Sigmoid colon (tissue), 7 donors: ENCODE results near the gene GABBR2. TPM values are rescaled to one million over a fixed set of nuclear protein-coding genes. Genes with fewer than 3 reads are reported as not detected.

Experiments used
- DNase-seq: peaks from one replicate; pipeline ENCODE4 v3.0.0-alpha.2; 2019
- H3K27ac ChIP-seq, 4 donors: fragments of 200-600 bp; sonication (generic); one replicate each; pipeline ENCODE4 v1.5.1; 2016 to 2019; ENCODE audit warnings: mild to moderate bottlenecking in 1 of 4
- H3K27me3 ChIP-seq, 3 donors: fragments of 200-600 bp; sonication (generic); one replicate each; pipeline ENCODE4 v1.5.1; 2019; ENCODE audit warnings: mild to moderate bottlenecking in 1 of 3
- H3K36me3 ChIP-seq, 4 donors: fragments of 200-600 bp; sonication (generic); one replicate each; pipeline ENCODE4 v1.5.1; 2016 to 2019
- H3K4me1 ChIP-seq, 4 donors: fragments of 200-600 bp; sonication (generic); one replicate each; pipeline ENCODE4 v1.5.1; 2017 to 2019
- H3K4me3 ChIP-seq, 4 donors: fragments of 200-600 bp; sonication (generic); one replicate each; pipeline ENCODE4 v1.5.1; 2017 to 2019; ENCODE audit warnings: mild to moderate bottlenecking in 2 of 4, moderate library complexity in 1 of 4
- H3K9me3 ChIP-seq, 4 donors: fragments of 200-600 bp in 3 of 4; sonication (generic) in 3 of 4; one replicate each; pipeline versions ENCODE4 v1.5.1 to v1.6.1; 2013 to 2019
- EP300 ChIP-seq, 4 donors: sonication (generic); formaldehyde crosslinking; IDR thresholded peaks; one replicate each; pipeline ENCODE4 v1.6.1; 2017; ENCODE audit warnings: antibody characterized with exemption in 4 of 4
- POLR2A ChIP-seq, 2 donors: fragments of 450-650 bp; IDR thresholded peaks; one replicate each; pipeline ENCODE4 v1.6.1; 2016; ENCODE audit warnings: antibody characterized with exemption in 2 of 2, mild to moderate bottlenecking in 2 of 2, moderate library complexity in 2 of 2
- POLR2AphosphoS5 ChIP-seq, 4 donors: sonication (generic); formaldehyde crosslinking; IDR thresholded peaks; one replicate each; pipeline ENCODE4 v1.6.1; 2017; ENCODE audit warnings: antibody characterized with exemption in 4 of 4
- WGBS, 2 donors: extraction: QIAGEN DNeasy Blood & Tissue Kit; methylation state at CpG; one replicate each; pipeline ENCODE4 v1.1.7; 2013; 5-methylcytosine and 5-hydroxymethylcytosine counted together
- intact Hi-C: fragments of 100-400 bp; cut with DNase I; formaldehyde crosslinking; loops from one replicate; pipeline ENCODE4 v1.15.1; 2023
- polyA plus RNA-seq, 3 donors: library from polyadenylated mRNA; stranded (reverse); fragments of 200-250 nt; gene quantifications; one replicate each; pipeline ENCODE4 v1.2.3, GENCODE V29; 2013
- total RNA-seq, 4 donors: library from RNA; depleted of rRNA; stranded (reverse); fragments of >200 nt; gene quantifications; one replicate each; pipeline ENCODE4 v1.1.0, GENCODE V29; 2016
- TF ChIP-seq, protein P1 (sequence below), 4 experiments: fragments of 450-650 bp in 3 of 4; fragments of 200-600 bp in 1 of 4; IDR thresholded peaks; one replicate each; pipeline ENCODE4 v1.5.1; 2016 to 2019; ENCODE audit warnings: antibody characterized with exemption in 4 of 4, mild to moderate bottlenecking in 3 of 4, moderate library complexity in 2 of 4
- donor health status: healthy with polysubstance abuse.
- donor health status: Bipolar disorder and iron deficiency.
- donor health status: healthy.

Gene GABBR2
- total and polyA plus RNA-seq, 7 donors, result under 0.01 to 0.04 (median under 0.01) TPM; not detected in 4

DNA sequence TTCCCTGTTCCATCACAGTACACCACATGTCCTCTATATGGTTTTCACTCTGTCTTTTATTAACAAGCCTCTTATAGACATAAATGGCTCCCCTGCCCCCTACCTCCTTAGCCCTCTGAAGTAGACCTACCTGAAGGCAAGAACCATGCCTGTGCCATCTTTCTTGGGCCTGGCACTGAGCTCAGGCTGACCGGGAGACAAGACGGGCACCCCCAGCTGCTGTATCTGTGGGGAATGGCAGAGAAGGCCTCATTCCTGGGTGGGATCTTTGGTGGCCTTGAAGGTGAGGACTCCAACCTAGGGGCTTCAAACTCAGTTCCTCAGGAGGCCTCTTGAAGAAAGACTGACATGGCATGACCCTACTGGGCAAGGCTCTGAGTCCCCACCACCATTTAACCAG, 109.9 kb downstream of the GABBR2 start:
- Histone ChIP-seq H3K27me3 (no peaks in the 10 kb centered on the region), H3K4me3 (no peak overlapping the region), H3K36me3 (no peaks in the 10 kb centered on the region), H3K4me1 (no peaks in the 10 kb centered on the region), H3K27ac (no peak overlapping the region), H3K9me3 (no peaks in the 10 kb centered on the region)
- no peak for DNase-seq
- no peak for TF ChIP-seq POLR2A (IDR thresholded peaks at IDR 0.05)
- TF ChIP-seq, protein P1, sequence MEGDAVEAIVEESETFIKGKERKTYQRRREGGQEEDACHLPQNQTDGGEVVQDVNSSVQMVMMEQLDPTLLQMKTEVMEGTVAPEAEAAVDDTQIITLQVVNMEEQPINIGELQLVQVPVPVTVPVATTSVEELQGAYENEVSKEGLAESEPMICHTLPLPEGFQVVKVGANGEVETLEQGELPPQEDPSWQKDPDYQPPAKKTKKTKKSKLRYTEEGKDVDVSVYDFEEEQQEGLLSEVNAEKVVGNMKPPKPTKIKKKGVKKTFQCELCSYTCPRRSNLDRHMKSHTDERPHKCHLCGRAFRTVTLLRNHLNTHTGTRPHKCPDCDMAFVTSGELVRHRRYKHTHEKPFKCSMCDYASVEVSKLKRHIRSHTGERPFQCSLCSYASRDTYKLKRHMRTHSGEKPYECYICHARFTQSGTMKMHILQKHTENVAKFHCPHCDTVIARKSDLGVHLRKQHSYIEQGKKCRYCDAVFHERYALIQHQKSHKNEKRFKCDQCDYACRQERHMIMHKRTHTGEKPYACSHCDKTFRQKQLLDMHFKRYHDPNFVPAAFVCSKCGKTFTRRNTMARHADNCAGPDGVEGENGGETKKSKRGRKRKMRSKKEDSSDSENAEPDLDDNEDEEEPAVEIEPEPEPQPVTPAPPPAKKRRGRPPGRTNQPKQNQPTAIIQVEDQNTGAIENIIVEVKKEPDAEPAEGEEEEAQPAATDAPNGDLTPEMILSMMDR (IDR thresholded peaks at IDR 0.05), result no peak
- TF ChIP-seq EP300 (IDR thresholded peaks at IDR 0.05), result no peak
- TF ChIP-seq POLR2AphosphoS5 (IDR thresholded peaks at IDR 0.05), result no peak
- intact Hi-C loops, result no loop called here
- WGBS, 2 donors, result 91 to 97% methylated on average over 2 of the region's 2 CpGs

DNA sequence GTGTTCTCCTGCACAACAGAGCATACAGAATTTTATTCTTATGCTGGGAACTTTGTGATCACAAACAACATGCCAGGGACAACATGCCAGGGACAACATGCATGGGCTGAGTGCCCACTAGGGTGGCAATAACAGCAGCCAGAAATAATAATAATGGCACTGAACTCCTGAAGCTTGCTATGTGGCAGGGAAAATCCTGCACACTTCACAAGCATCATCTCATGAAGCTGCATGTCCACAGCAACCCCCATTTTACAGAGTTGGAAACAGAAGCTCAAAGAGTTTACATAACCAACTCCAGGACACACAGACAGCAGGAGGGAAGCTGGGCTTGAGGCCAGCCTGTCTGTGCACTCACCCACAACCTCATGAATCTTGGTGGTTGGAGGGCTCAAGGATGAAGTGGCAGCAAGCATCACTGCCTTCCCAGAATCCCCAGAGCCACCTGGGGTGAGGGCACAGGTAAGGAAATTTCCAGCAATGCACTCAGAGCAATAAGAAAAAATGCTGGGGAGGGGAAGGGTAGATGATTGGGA, 111.4 kb downstream of the GABBR2 start:
- no peak overlapping the region for H3K4me3 ChIP-seq
- H3K4me1 ChIP-seq, result no peaks in the 10 kb centered on the region
- TF ChIP-seq POLR2AphosphoS5 (IDR thresholded peaks at IDR 0.05) (no peak), POLR2A (IDR thresholded peaks at IDR 0.05) (no peak), EP300 (IDR thresholded peaks at IDR 0.05) (no peak)
- TF ChIP-seq, protein P1 (IDR thresholded peaks at IDR 0.05), result no peak
- H3K27ac ChIP-seq, result no peak overlapping the region
- H3K9me3 ChIP-seq, result no peaks in the 10 kb centered on the region
- DNase-seq, result no peak
- H3K27me3 ChIP-seq, result no peaks in the 10 kb centered on the region
- no peaks in the 10 kb centered on the region for H3K36me3 ChIP-seq
- intact Hi-C loops, result no loop called here

DNA sequence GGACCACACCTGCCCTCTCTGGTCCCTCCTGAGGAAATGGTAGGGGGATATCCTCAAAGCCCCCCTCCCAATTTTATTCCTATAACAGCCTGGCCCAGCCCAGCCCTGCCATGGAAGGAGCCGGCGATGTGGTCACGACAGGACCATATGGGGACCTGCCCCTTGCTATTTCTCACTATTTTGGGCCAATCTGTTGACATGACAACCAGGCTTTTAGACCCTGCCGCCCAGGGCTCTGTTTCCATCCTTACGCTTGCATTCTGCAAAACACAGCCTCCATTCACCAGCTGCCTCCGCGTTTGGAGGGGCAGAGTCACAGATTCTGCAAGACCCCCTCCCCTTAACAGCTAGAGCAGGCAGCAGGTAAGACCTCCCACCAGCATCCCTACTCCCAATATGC, 112.2 kb downstream of the GABBR2 start:
- H3K36me3 ChIP-seq, result no peaks in the 10 kb centered on the region
- intact Hi-C loops, result no loop called here

DNA sequence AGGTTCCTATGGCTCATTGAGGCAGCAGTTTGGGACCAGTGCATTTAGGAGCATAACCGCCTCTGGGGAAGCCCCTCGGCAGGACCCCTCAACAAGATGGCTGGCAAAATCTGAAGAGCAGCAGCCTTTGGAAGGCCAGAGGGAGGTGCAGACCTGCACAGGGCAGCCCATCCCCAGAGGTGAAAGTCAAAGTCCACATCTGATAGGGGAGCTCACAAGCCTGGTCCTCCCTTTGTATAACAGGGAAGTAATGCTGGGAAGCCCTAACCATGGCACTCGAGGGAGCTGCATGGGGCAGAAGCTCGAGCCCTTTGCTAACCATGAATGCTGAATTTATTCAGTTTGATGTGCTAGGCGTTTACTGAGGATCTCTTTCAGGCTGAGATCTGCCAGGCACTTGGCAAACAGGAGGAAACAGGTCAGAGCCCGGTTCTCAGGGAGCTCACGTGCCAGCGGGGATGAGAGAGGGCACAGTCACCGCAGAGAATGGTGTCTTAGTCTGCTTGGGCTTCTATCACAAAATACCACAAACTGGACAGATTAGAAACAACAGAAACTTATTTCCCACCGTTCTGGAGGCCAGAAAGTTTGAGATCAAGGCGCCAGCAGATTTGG, 114.1 kb downstream of the GABBR2 start:
- no peak overlapping the region for H3K4me3 ChIP-seq
- 65 to 81% methylated on average over 11 of the region's 11 CpGs for WGBS, 2 donors
- intact Hi-C loops, result no loop called here
- DNase-seq, result no peak
- H3K4me1 ChIP-seq, result no peaks in the 10 kb centered on the region
- TF ChIP-seq EP300 (IDR thresholded peaks at IDR 0.05) (no peak), POLR2A (IDR thresholded peaks at IDR 0.05) (no peak), POLR2AphosphoS5 (IDR thresholded peaks at IDR 0.05) (no peak)
- TF ChIP-seq, protein P1 (IDR thresholded peaks at IDR 0.05), result no peak
- no peaks in the 10 kb centered on the region for H3K9me3 ChIP-seq
- H3K36me3 ChIP-seq, result no peaks in the 10 kb centered on the region
- no peak overlapping the region for H3K27ac ChIP-seq
- peaks cover 0 to 5% (median 0%) of the 10 kb centered on the region in 3 donors for H3K27me3 ChIP-seq

More for the DNA sequence above, 112.2 kb downstream of the GABBR2 start:
- H3K27ac ChIP-seq, result no peak overlapping the region
- WGBS, 2 donors, result 76 to 85% methylated on average over 7 of the region's 7 CpGs
- TF ChIP-seq, protein P1 (IDR thresholded peaks at IDR 0.05), result no peak
- TF ChIP-seq POLR2A (IDR thresholded peaks at IDR 0.05) (no peak), EP300 (IDR thresholded peaks at IDR 0.05) (no peak), POLR2AphosphoS5 (IDR thresholded peaks at IDR 0.05) (no peak)
- no peak for DNase-seq
- H3K4me1 ChIP-seq, result no peaks in the 10 kb centered on the region
- no peaks in the 10 kb centered on the region for H3K9me3 ChIP-seq
- H3K4me3 ChIP-seq, result no peak overlapping the region
- no peaks in the 10 kb centered on the region for H3K27me3 ChIP-seq
